ENCODE measurements around the gene SAE1. TPM values are rescaled to one million over a fixed set of nuclear protein-coding genes. Genes with fewer than 3 reads are reported as not detected.
A peak's percentile ranks its signal among the peaks of the same experiment; 100 is the strongest.

SAE1 gene
- total RNA-seq, 1 experiment from 2014 or later: 200 TPM

GRCh38 chr19:47105874-47106273, 24.8 kb upstream of the SAE1 start:
- DNase-seq (ENCODE audit: low read depth): no peak

DNA sequence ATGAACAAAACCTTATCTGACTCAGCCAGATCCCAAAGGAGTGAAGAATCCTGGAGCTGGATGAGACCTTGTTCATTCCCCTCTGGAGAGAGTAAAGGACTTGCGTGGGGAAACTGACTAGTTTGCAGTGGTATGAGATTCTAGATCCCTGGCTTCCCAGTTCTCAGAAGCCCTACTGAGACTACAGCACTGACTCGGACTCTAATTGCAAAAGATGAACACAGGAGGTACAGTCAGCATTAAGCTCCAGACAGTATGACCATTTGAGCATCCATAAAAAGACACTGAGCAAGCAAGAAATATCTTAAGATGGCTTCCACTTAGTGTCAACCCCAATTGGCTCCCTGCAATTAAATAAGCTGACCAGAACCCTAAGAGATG, 23.8 kb upstream of the SAE1 start:
- DNase-seq (ENCODE audit: low read depth): no peak

DNA sequence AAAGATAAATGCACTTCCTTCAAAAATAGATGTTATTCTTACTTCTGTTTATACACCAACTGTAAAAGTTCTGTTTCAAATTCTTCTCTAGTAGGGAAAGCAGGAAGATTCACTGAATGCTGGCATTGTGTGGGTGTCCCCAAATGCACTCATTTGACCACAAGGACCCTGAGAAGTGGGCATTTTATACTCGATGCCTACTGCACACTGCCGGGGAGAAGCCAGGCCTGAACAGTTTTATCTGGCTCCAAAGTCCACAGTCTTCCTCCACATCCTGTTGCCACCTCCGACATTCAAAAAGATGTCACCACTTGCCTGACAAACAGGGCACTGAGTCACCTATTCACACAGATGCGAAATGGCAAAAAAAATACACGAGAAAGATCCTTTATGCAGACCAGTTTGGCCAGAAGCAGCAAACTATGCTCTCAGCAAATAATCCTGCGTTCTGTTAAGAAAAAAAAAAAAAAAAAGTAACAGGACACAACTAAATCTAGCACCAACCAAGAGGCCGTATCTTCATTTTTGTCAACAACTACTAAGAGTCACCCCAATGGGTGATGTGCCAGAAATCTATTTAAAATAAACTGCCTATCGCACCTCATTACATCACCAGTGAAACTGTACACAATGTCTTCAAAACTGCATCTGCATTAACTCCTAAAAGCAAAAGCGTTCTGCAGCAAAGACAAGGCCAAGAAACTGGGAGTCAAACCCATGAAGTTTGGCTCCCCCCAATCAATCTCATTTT, 23.3 kb upstream of the SAE1 start:
- peak; percentile 30 for DNase-seq (ENCODE audit: low read depth)

DNA sequence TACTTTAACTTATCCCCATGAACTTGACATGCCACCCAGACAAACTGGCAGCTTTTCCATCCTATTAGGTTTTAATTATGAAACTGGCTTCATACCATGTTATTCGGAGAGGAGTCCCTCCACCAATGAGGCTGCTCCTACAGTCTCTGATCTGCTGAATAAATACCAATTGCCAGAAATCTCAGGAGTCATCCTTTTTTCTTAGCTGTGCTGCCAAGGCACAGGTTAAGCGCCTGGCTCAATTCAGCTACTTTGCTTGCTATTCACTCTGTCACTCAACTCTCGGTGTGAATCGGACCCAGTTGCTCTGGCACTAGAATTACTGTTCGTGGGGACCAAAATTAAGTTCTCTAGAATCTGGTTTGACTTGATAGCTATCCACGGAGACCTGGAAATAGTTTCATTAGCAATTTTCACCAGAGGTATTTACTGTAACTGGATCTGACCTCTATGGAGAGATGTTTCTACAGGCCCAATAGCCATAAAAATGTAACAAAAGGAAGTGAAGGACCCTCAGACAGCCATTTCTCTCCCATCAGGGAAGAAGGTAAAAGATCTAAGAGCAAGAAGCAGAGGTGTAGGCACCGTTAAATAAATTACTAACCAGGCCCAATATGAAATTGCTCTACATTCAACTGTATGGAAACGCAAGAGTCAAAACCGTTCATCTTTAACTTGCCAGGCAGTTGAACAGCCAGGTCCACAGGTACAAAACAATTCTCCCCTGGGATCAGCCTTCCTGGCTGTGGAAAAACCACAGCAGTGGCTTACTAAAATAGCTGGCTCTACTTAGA, 22.5 kb upstream of the SAE1 start:
- DNase-seq (ENCODE audit: low read depth): no peak

- DNase-seq (ENCODE audit: low read depth): no peak
Observed at GRCh38 chr19:47109177-47109540, 21.5 kb upstream of the SAE1 start.

DNA sequence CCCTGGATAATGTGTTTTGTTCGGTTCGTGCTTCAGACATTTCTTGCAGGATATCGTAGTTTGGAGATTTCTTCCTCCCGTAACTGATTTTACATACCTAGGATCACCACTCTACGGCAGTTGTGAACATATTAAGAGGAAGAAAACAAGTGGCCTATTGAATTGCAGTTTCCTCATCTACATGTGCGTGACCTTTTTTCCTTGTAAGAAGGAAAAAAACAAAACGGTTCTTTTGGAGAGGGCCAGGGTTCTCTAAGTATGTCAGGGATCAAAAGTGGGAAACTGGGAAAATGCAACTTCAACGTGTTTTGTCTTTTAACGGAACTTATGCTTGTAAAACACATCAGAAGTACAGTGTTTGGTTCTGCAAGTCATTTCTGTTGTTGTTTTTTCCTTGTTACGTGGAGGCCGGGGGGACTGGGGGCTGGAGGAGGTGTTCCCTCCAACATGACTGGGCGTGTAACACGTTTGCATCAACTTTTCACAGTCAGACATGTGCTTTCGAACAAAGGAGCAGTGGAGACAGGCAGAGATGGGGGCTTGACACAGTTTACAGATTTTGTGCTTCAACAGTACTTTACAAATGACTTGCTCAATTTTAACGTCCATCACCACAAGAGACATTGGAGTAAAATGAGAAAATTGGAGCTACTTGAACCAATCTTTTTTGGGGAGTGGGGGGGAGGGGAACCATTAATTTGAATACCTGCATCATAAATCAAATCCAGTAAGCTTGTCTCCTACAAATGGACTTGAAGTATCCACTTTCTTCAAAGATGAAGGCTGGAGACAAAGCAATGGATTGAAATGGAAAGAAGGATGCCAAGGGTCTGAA, 20.9 kb upstream of the SAE1 start:
- no peak for DNase-seq (ENCODE audit: low read depth)

DNA sequence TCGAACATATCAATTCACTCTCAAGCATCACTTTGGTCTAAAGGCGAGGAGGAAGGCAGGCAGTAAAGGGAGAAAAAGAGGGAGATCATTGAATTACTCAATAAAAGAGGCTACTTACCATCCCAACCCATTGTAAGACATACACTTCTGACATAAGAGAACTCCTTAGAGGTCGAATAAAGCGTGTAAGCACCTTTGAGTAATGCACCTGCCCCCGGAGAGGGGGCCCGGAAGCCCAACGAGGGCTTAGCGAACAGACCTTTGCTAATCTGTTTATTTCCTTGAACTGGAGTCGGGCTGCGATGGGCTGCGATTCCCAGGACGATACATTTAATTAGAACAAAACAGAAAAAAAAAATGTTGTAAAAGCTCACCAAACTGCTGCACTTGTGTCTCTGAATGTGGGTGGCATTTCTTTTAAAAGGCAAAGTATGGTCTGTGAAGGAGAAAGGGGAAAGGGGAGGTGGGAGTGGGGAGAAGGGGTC, 20.1 kb upstream of the SAE1 start:
- DNase-seq (ENCODE audit: low read depth): no peak

DNA sequence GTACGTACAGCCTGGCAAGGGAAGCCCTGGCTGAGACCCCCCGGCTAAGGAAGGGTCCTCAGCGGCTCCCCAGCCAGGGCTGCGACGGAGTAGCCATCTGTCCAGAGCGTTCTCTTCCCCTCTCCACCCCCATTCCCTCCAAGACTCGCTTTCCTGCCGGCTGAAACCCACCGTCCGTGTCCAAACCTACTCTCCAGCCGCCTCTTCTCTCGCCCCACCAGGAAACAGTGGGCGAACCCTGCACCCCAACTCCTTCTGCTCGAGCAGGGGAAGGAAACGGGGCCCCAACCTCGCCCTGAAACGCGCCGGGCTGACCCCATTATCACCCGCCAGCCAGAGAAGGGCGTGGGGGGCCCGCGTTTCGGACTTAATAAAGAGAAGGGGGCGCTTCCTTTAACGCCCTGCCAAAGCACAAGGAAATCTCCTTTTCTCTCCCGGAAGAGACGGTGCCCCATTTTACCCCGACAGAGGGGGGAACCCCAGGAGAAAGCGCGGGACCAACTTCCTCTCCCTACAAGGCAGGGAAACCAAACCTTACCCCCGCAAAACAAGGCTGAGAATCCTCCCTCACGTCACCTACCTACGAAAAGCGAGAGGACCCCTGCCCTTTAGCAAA, 19.5 kb upstream of the SAE1 start:
- no peak for DNase-seq (ENCODE audit: low read depth)

DNA sequence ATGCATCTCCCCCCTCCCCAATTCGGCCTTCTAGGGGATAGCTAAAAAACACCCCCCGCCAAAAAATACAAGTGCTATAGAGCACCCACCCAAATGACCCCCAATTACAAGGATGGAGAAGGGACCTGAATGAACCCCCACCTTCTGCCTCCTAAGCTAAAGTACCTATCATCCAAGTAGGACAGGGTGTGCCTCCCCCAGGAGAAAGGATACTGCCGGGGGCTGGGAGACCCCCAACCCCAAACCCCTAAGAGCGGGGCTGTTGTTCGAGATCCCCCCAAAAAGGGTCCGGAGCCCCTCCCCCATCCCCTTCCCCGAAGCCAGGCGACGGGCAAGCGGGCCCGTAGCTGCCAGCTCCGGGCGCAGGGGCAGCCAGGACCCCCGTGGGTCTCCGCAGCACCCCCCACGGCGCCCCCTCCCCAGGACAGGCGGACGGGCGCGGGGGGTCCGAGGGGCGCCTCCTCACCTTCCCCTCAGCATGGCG, 18.9 kb upstream of the SAE1 start:
- DNase-seq (ENCODE audit: low read depth): no peak

GRCh38 chr19:47112166-47112996, 18.3 kb upstream of the SAE1 start:
- DNase-seq (ENCODE audit: low read depth): peak; percentile 86

- peak; percentile 100 for DNase-seq (ENCODE audit: low read depth)
Observed at GRCh38 chr19:47112997-47113849, 17.4 kb upstream of the SAE1 start, which contains the start of gene ZC3H4. Gene ZC3H4, minus strand, starts transcription at chr19:47113776. Its CDS starts 1,192 bp downstream, at chr19:47112584.

DNA sequence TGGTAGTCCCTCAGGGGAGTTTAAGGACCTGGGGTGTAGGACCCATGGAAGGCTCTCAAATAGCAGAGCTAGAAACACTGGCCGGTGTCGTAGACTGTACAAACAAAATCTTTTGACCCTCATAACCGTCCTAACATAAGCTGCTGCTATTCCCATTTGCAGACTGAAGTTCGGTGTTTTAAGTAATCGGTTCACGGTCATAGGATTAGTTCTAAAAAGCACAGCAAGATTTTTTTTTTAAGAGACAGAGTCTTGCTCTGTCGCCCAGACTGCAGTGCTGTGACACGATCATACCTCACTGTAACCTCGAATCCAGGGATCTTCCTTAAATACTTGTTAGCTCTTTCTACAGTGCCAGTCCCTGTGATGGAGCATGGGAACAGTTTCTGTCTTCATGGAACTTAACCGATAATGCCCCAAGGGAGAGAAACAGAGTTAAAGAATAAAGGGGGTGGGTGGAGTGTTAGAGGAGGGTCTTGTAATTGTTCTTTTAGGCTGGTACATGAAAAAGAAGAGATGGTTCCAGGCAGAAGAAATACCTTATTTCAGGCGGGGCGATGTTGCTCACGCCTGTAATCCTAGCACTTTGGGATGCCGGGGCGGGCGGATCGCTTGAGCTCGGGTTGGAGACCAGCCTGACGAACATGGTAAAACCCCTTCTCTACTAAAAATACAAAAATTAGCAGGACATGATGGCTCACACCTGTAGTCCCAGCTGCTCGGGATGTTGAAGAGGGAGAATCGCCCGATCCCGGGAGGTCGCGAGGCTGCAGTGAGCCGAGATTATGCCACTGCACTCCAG, 16.6 kb upstream of the SAE1 start:
- DNase-seq (ENCODE audit: low read depth): no peak

- DNase-seq (ENCODE audit: low read depth): no peak
Observed at GRCh38 chr19:47120470-47121067, 10.1 kb upstream of the SAE1 start.

- peak; percentile 66 for DNase-seq (ENCODE audit: low read depth)
Observed at GRCh38 chr19:47122359-47123335, 8.0 kb upstream of the SAE1 start.

- DNase-seq (ENCODE audit: low read depth): no peak
Observed at GRCh38 chr19:47123406-47123805, 7.2 kb upstream of the SAE1 start.

- DNase-seq (ENCODE audit: low read depth): peak; percentile 69
Observed at GRCh38 chr19:47124937-47125668, 5.5 kb upstream of the SAE1 start.

All from HT1080 (cell line).